Large intestine (tissue), 12 donors: Measurements from ENCODE around the gene RSU1. TPM values are rescaled to one million over a fixed set of nuclear protein-coding genes. Genes with fewer than 3 reads are reported as not detected.

Experiments used
- DNase-seq, 2 donors: peaks; one replicate each; pipeline versions ENCODE4 v3.0.0 to v3.0.0-alpha.2; 2013
- H3K27ac ChIP-seq: one replicate; pipeline ENCODE4 v1.5.1; 2013; ENCODE audit warnings: low read length
- H3K27me3 ChIP-seq: 2 replicates; pipeline ENCODE4 v1.6.1; 2013; ENCODE audit warnings: low read length; ENCODE audit not compliant: control insufficient read depth, insufficient read depth
- H3K36me3 ChIP-seq: 2 replicates; pipeline ENCODE4 v1.6.1; 2013; ENCODE audit warnings: low read length; ENCODE audit not compliant: control insufficient read depth, insufficient read depth
- H3K4me1 ChIP-seq: one replicate; pipeline ENCODE4 v1.6.1; 2013; ENCODE audit warnings: low read length; ENCODE audit not compliant: control insufficient read depth, insufficient read depth
- H3K4me3 ChIP-seq: one replicate; pipeline ENCODE4 v1.5.1; 2013; ENCODE audit warnings: low read length
- H3K9me3 ChIP-seq: one replicate; pipeline ENCODE4 v1.6.1; 2013; ENCODE audit warnings: mild to moderate bottlenecking, low read depth, low read length, moderate library complexity; ENCODE audit not compliant: control insufficient read depth
- WGBS: methylation state at CpG from one replicate; pipeline ENCODE4 v1.1.5; 2013; ENCODE audit warnings: low lambda C conversion rate; ENCODE audit not compliant: insufficient coverage; 5-methylcytosine and 5-hydroxymethylcytosine counted together
- long read RNA-seq, 11 donors: transcript quantifications; one replicate each; lab custom pipeline, GENCODE V29; 2026
- polyA plus RNA-seq: library from polyadenylated mRNA; unstranded; fragments of 120-200 nt; gene quantifications from one replicate; pipeline ENCODE4 v1.2.1, GENCODE V29; 2013

The RSU1 gene
- 37.0 TPM for polyA plus RNA-seq
- long read RNA-seq, donor 1, transcript RSU1-201 (9 exons, 3,834 nt), result major isoform, 15 of 26 reads
- long read RNA-seq, donor 1, partial matches to known transcripts, result 8 of 26 reads
- long read RNA-seq, donor 1, other reads (novel, unspliced or antisense), result 0 of 26 reads
- long read RNA-seq, donor 2, transcript RSU1-201 (9 exons, 3,834 nt), result major isoform, 25 of 31 reads
- long read RNA-seq, donor 2, partial matches to known transcripts, result 0 of 31 reads
- long read RNA-seq, donor 2, other reads (novel, unspliced or antisense), result 0 of 31 reads
- long read RNA-seq, donor 3, result 0 reads
- long read RNA-seq, donor 4, partial matches to known transcripts, result 0 of 1 reads
- long read RNA-seq, donor 4, other reads (novel, unspliced or antisense), result 0 of 1 reads
- long read RNA-seq, donor 5, transcript RSU1-203 (8 exons, 3,919 nt), result minor isoform, 6 of 20 reads
- long read RNA-seq, donor 5, transcript RSU1-201 (9 exons, 3,834 nt), result major isoform, 11 of 20 reads
- long read RNA-seq, donor 5, partial matches to known transcripts, result 0 of 20 reads
- long read RNA-seq, donor 5, other reads (novel, unspliced or antisense), result 0 of 20 reads
- long read RNA-seq, donor 6, transcript RSU1-201 (9 exons, 3,834 nt), result major isoform, 14 of 20 reads
- long read RNA-seq, donor 6, partial matches to known transcripts, result 5 of 20 reads
- long read RNA-seq, donor 6, other reads (novel, unspliced or antisense), result 0 of 20 reads
- long read RNA-seq, donor 7, transcript RSU1-201 (9 exons, 3,834 nt), result major isoform, 8 of 12 reads
- long read RNA-seq, donor 7, partial matches to known transcripts, result 0 of 12 reads
- long read RNA-seq, donor 7, other reads (novel, unspliced or antisense), result 0 of 12 reads
- long read RNA-seq, donor 8, transcript RSU1-205 (8 exons, 3,639 nt), result minor isoform, 7 of 33 reads
- long read RNA-seq, donor 8, transcript RSU1-201 (9 exons, 3,834 nt), result major isoform, 22 of 33 reads
- long read RNA-seq, donor 8, partial matches to known transcripts, result 0 of 33 reads
- long read RNA-seq, donor 8, other reads (novel, unspliced or antisense), result 0 of 33 reads
- long read RNA-seq, donor 9, transcript RSU1-205 (8 exons, 3,639 nt), result minor isoform, 7 of 29 reads
- long read RNA-seq, donor 9, transcript RSU1-201 (9 exons, 3,834 nt), result major isoform, 21 of 29 reads
- long read RNA-seq, donor 9, partial matches to known transcripts, result 0 of 29 reads
- long read RNA-seq, donor 9, other reads (novel, unspliced or antisense), result 0 of 29 reads
- long read RNA-seq, donor 10, transcript RSU1-201 (9 exons, 3,834 nt), result major isoform, 17 of 21 reads
- long read RNA-seq, donor 10, partial matches to known transcripts, result 0 of 21 reads
- long read RNA-seq, donor 10, other reads (novel, unspliced or antisense), result 0 of 21 reads
- long read RNA-seq, donor 11, transcript RSU1-201 (9 exons, 3,834 nt), result major isoform, 11 of 16 reads
- long read RNA-seq, donor 11, partial matches to known transcripts, result 0 of 16 reads
- long read RNA-seq, donor 11, other reads (novel, unspliced or antisense), result 0 of 16 reads

DNA sequence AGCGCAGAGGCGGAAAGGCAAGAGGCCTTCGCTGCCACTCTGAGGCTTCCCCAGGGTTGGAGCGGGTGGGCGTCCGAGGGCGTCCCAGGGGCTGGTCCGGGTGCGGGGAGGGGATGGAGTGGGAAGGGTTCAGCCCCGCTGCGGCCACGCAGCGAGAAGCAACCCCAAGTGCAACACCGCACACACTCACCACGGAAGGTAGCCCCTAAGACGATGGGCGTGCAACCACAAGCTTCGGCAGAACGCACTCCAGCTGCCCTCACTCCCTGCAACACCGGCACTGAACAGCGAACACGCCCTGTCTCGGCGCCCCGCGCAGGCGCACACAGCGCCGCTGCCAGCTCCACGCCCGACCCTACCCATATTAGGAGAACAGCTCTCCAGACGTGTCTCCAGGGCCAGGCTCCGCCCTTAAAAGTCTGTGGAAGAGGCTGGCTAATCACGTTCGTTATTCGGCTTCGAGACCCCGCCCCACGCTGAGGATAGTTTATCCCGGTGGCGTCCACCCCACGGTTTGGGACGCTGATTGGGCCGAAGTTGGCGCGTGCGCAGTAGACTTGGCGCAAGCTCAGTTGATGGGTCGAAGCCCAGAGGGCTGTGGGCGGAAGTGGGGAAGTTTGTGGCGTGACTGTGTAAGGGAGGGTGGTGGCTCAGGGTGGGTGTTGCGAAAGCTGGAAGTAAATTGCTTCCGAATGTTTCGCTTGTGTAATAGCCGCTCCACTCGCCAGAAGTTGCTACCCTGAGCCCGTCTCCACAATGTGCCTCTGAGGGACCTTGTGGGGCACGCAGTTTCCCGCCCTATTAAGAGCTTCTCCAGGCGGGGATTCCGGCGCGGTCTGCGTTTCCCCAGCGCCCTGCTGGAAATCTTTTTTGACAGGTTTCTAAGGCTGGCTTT lies at the start of gene RSU1:
RSU1 (minus strand) TSS at position 300 of the 895 bp plus-strand sequence. CDS start 343 bp downstream, outside the sequence.
- no CpG with 5 or more reads among the region's 65 CpGs for WGBS
- Histone ChIP-seq H3K9me3 (no peaks in the 10 kb centered on the region), H3K4me3 (peak within 1 kb of the TSS; percentile 63), H3K27me3 (peaks cover 4% of the 10 kb centered on the region), H3K27ac (peak within 1 kb of the TSS; percentile 57), H3K36me3 (no peaks in the 10 kb centered on the region), H3K4me1 (peaks cover 3% of the 10 kb centered on the region)
- peak; percentile 100 for DNase-seq

DNA sequence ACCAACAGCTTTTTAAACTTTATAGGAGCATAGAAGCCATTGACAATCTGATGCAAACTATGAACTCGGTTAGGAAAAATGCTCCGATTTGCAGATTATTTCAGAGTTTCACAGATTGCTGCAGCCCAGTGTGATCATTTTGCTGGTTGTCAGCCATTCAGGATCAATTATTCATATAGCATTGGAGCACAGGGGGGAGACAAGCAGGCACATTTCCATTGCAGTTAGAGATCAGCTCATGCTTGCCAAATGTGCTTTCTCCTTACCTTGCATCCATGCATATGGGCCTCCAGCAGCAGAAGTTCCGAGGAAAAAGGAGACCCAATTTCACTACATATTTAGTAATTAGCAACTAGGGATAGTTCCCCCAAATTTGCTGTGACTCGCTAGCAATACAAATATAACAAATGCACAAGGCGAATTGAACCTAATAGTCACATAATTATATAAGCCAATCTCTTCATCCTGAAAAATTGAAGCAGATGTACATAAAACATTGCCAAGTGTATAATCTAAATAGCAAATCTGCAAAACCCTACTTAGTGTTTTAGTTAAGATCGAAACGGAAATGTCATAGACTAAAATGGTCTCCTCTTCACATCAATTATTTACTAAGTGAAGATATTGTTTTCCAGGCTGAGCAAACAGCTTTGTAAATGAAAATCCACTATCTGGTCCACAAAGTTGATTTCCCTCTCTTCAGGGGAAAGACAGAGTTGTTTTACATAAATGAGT lies 49.5 kb upstream of the RSU1 start:
- Histone ChIP-seq H3K27ac (no peak overlapping the region), H3K4me3 (no peak overlapping the region), H3K27me3 (no peaks in the 10 kb centered on the region), H3K9me3 (no peaks in the 10 kb centered on the region), H3K4me1 (no peaks in the 10 kb centered on the region), H3K36me3 (peaks cover 7% of the 10 kb centered on the region)
- no peak for DNase-seq
- 83% methylated on average over 2 of the region's 7 CpGs for WGBS

DNA sequence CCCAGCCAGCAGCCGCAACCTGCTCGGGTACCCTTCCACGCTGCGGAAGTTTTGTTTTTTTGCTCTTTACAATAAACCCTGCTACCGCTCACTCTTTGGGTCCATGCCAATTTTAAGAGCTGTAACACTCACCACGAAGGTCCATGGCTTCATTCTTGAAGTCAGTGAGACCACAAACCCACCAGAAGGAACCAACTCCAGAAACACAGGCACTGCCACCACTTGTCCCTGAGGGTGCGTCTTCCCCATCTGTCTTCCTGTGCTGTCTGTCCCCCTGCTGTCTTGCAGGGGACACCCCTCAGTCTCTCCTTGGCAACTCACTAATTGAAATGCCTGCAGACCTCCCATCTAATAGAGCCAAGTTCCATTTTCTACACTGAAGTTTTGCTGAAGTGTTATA lies 48.5 kb upstream of the RSU1 start:
- H3K27me3 ChIP-seq, result no peaks in the 10 kb centered on the region
- no peak overlapping the region for H3K27ac ChIP-seq
- peaks cover 7% of the 10 kb centered on the region for H3K36me3 ChIP-seq
- 87% methylated on average over 4 of the region's 7 CpGs for WGBS
- H3K4me3 ChIP-seq, result no peak overlapping the region
- H3K4me1 ChIP-seq, result no peaks in the 10 kb centered on the region
- no peaks in the 10 kb centered on the region for H3K9me3 ChIP-seq
- DNase-seq, result no peak

DNA sequence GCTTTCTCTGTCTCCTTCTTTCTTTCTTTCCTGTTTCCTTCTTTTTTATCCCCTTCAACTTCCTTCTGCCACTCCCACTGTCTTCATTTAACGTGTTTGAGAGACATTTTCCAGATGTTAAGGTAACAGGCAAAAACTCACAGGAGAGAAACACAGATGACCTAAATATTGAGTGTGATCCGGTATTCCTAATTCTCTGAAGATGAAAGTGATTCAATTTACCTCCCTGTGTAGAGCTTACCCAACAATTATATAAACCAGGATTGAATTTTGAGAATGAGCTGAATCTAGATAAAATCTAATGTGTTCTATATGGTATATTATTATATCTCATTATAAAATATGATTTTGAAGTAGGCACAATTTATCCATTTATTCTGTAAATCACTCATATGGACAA lies 46.5 kb upstream of the RSU1 start:
- Histone ChIP-seq H3K4me3 (no peak overlapping the region), H3K27me3 (no peaks in the 10 kb centered on the region), H3K9me3 (no peaks in the 10 kb centered on the region), H3K27ac (no peak overlapping the region), H3K36me3 (peaks cover 5% of the 10 kb centered on the region), H3K4me1 (no peaks in the 10 kb centered on the region)
- no peak for DNase-seq
- WGBS, result 83% methylated on average over 2 of the region's 2 CpGs

DNA sequence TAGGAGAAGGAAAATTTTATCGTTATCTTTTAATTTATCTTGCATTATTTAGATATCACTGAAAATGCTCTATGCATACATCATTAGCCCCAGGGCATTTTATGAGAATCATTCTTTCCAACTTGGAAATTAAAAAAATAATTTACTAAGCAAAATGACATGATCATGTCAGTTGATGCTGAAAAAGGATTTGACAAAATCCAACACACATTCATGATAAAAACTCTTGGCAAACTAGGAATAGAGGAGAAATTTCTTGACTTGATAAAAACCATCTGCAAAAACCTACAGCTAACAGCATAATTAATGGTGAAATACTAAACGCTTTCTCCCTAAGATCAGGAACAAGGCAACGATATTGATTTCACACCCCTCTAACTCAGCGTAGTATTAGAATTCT lies 40.2 kb upstream of the RSU1 start:
- no peak for DNase-seq
- Histone ChIP-seq H3K27ac (no peak overlapping the region), H3K4me3 (no peak overlapping the region), H3K27me3 (no peaks in the 10 kb centered on the region), H3K36me3 (no peaks in the 10 kb centered on the region), H3K4me1 (peaks cover 3% of the 10 kb centered on the region), H3K9me3 (no peaks in the 10 kb centered on the region)
- 76% methylated on average over 3 of the region's 4 CpGs for WGBS

DNA sequence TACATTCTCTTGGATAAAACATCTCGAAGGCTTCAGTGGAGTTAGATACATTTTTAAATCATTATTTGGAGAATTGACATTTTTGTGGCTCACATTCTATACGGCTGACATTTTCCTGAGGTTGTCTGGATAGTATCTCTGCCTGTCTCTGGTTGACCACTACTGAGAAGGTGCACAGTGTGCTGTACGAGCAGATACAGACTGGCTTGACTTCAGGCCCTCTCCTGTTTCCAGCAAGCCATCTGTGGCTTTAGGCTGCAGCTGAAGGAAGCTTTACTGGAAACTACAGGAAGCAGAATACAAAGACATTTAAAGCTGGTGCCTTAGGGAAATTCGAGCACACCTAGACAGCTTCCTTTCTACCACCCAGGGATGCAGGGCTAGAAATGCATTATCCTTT lies 39.3 kb upstream of the RSU1 start:
- Histone ChIP-seq H3K4me1 (peaks cover 3% of the 10 kb centered on the region), H3K36me3 (no peaks in the 10 kb centered on the region), H3K9me3 (no peaks in the 10 kb centered on the region), H3K27me3 (no peaks in the 10 kb centered on the region), H3K27ac (no peak overlapping the region), H3K4me3 (no peak overlapping the region)
- no CpG with 5 or more reads among the region's 4 CpGs for WGBS
- DNase-seq, result no peak

DNA sequence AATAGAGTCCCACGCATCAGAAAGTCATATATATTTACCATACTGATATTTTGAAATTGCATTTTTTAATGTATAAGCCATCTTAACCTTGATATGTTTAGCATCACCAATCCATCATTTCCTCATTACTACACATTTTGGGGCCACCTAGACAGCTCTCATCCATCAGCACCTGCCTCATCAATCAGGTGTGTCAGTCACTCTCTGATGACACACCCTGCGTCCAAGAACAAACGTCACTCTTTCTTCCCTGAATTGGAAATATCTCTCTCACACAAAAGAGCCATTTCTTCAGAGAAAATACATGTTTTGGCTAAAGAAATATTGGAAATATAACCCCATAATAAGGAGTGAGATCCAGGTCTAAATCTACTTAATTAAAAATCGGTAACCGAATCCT lies 38.9 kb upstream of the RSU1 start:
- Histone ChIP-seq H3K36me3 (no peaks in the 10 kb centered on the region), H3K4me1 (peaks cover 3% of the 10 kb centered on the region), H3K27ac (no peak overlapping the region), H3K9me3 (no peaks in the 10 kb centered on the region), H3K4me3 (no peak overlapping the region), H3K27me3 (no peaks in the 10 kb centered on the region)
- no peak for DNase-seq
- 100% methylated on average over 2 of the region's 5 CpGs for WGBS

DNA sequence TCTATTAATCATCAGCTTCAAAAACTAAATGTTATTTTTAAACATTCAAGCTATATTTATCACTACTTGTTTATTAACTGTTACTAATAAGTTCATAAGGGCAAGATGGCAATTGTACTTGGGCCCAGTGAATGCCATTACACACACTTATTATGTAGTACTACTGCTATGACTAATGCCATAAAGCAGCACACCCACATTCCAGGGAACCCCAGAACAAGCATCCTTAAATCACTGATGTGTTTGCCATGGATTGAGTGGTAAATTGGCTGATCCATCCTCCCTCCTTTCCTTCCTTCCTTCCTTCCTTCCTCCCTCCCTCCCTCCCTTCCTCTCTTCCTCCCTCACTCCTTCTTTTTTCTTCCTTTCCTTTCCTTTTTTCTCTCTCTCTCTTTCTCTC lies 37.4 kb upstream of the RSU1 start:
- Histone ChIP-seq H3K4me1 (peaks cover 3% of the 10 kb centered on the region), H3K9me3 (no peaks in the 10 kb centered on the region), H3K4me3 (no peak overlapping the region), H3K27me3 (no peaks in the 10 kb centered on the region), H3K27ac (no peak overlapping the region), H3K36me3 (no peaks in the 10 kb centered on the region)
- peak; percentile 31 to 60 for DNase-seq

DNA sequence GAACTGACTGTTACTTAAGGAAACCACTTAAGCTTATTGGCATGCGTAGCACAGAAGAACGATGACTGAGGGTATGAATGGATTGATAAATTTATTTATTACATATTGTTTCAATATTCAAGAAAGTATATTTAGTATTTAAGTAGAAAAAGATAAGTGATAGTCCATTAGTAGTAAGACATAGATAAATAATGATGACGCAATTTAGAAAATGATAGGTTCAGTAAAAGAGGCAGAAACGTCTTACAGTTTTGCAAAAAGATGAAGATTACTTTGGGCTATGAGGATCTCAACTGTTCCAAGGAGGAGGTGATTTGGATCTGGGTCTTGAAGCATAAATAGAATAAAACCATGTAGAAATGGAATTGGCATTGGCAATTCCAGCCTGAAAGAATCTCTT lies 36.6 kb upstream of the RSU1 start:
- no peak for DNase-seq
- 79% methylated on average over 3 of the region's 4 CpGs for WGBS

More for the DNA sequence above, 36.6 kb upstream of the RSU1 start:
- H3K36me3 ChIP-seq, result no peaks in the 10 kb centered on the region
- no peaks in the 10 kb centered on the region for H3K9me3 ChIP-seq
- no peak overlapping the region for H3K27ac ChIP-seq
- no peak overlapping the region for H3K4me3 ChIP-seq
- H3K27me3 ChIP-seq, result no peaks in the 10 kb centered on the region
- peaks cover 3% of the 10 kb centered on the region for H3K4me1 ChIP-seq
